ENCODE measurements around the gene DOCK7. TPM values are rescaled to one million over a fixed set of nuclear protein-coding genes. Genes with fewer than 3 reads are reported as not detected.

DOCK7 gene
- total RNA-seq, result 40.1 and 51.0 TPM in 2 replicates

DNA sequence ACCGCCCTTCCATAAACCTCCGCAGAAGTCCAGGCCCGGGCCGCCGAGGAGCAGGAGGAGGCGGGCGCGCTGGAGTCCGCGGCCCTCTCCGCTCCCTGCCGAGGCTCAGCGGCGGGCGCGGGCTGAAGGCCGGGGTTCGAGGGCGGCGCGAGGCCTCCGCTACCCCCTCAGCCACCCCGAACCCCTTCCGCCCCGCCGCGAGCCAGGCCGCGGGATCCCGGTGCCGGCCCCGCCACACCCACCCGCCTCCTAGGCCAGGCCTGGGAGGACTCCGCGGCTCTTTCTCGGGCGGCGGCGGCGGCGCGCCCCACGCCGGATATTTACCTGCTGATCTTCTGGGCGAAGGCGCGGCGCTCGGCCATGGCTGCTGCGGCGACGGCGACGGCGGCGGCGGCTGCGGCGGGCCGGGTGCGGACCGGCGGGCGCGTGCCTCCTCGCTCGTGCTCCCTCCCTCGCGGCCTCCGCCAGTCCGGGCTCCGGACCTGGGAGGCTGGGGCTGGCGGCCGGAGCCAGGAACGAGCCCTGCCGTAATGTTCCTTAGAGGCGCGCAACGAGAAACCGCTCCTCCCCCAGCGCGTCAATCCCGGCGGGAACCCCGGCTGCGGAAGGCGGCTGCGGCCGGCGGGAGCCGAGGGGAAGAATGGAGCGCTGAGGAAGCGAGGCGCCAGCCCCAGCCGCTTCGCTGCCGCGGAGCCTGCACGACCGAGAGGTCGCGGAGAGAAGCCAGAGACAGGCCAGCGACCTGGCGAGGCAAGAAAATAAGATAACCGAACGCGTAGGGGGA, at the start of gene DOCK7:
DOCK7 (minus strand) TSS at position 484 of the 784 bp plus-strand sequence; CDS start at position 362, 122 bp downstream.

DNA sequence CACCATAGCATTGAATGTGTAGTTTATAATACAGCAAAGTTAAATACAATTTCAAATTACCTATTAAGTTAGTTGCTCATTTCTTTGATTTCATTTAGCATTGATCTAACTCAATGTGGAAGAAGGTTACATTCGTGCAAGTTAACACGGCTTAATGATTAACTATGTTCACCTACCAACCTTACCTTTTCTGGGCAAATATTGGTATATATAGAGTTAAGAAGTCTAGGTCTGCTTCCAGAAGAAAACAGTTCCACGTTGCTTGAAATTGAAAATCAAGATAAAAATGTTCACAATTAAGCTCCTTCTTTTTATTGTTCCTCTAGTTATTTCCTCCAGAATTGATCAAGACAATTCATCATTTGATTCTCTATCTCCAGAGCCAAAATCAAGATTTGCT, 90.9 kb downstream of the DOCK7 start, which contains the start of gene ANGPTL3:
ANGPTL3 (plus strand) TSS at position 240 of the 400 bp plus-strand sequence; CDS start at position 287, 47 bp downstream.

GRCh38 chr1:62436466-62437272, 251.5 kb downstream of the DOCK7 start, which contains the start of gene USP1:
USP1 (plus strand) TSS chr1:62437049; CDS start chr1:62439868, 2,819 bp downstream.

Other genes starting within 250 kb of the DOCK7 start
- gene ANGPTL3, start 90.9 kb downstream of the DOCK7 start, total RNA-seq, result not detected in 2 replicates
- gene ATG4C, start 95.7 kb upstream of the DOCK7 start, total RNA-seq, result 4.7 and 11.5 TPM in 2 replicates